SK-N-SH (cell line): ENCODE data around the gene FAM222A.

Experiments used
- CTCF ChIP-seq: fragments of 200-600 bp; sonication (generic); IDR thresholded peaks from 2 replicates; pipeline ENCODE4 v1.6.1; 2017; ENCODE audit warnings: antibody characterized with exemption, mild to moderate bottlenecking, moderate library complexity
- ELF1 ChIP-seq: IDR thresholded peaks from 2 replicates; pipeline ENCODE4 v1.4.0; 2012
- EZH2phosphoT487 ChIP-seq: fragments of 200-600 bp; sonication (generic); IDR thresholded peaks from 2 replicates; pipeline ENCODE4 v1.6.1; 2017; ENCODE audit warnings: low read depth, mixed run types, mild to moderate bottlenecking, antibody characterized with exemption, moderate library complexity, borderline replicate concordance
- FOXM1 ChIP-seq: IDR thresholded peaks from 2 replicates; pipeline ENCODE4 v1.4.0; 2012; ENCODE audit warnings: low read depth, mild to moderate bottlenecking
- JUND ChIP-seq: IDR thresholded peaks from 2 replicates; pipeline ENCODE4 v1.4.0; 2012
- MAX ChIP-seq: IDR thresholded peaks from 2 replicates; pipeline ENCODE4 v1.4.0; 2012; ENCODE audit warnings: low read depth
- NRF1 ChIP-seq: IDR thresholded peaks from 2 replicates; pipeline ENCODE4 v1.6.1; 2012; ENCODE audit warnings: low read depth, mild to moderate bottlenecking, low read length
- POLR2AphosphoS5 ChIP-seq: IDR thresholded peaks from 2 replicates; pipeline ENCODE4 v1.6.1; 2012; ENCODE audit warnings: low read depth, low read length
- TAF1 ChIP-seq: IDR thresholded peaks from 2 replicates; pipeline ENCODE4 v1.6.1; 2012; ENCODE audit warnings: low read depth, mild to moderate bottlenecking, low read length, moderate library complexity, borderline replicate concordance
- USF2 ChIP-seq: fragments of 150-350 bp; IDR thresholded peaks from 2 replicates; pipeline ENCODE4 v1.6.1; 2017; ENCODE audit warnings: antibody characterized with exemption, low read length, low read depth, borderline replicate concordance
- YY1 ChIP-seq: IDR thresholded peaks from 2 replicates; pipeline ENCODE4 v1.4.0; 2012; ENCODE audit warnings: low read depth, mild to moderate bottlenecking

GRCh38 chr12:109671502-109671901 lies 42.1 kb upstream of the FAM222A start:
- TF ChIP-seq YY1 (no peak), JUND (no peak), POLR2AphosphoS5 (no peak), MAX (no peak), NRF1 (no peak), FOXM1 (no peak), CTCF (no peak), EZH2phosphoT487 (no peak), USF2 (no peak), TAF1 (no peak), ELF1 (no peak)
